ENCODE results near the gene PAPLN. TPM values are rescaled to one million over a fixed set of nuclear protein-coding genes. Genes with fewer than 3 reads are reported as not detected.

PAPLN gene
- total RNA-seq, 2 donors from 2014 or later: 18.4 to 20.1 TPM

- Histone ChIP-seq H3K9me3 (ENCODE audit: control insufficient read depth, low read length) (no peaks in the 10 kb centered on the region), H3K4me3 (ENCODE audit: low read length) (no peak overlapping the region), H3K36me3 (ENCODE audit: control insufficient read depth, insufficient read depth, low read length) (no peaks in the 10 kb centered on the region), H3K27ac (ENCODE audit: low read depth, low read length) (no peak overlapping the region), H3K9ac (ENCODE audit: extremely low read depth, low read length, poor library complexity, severe bottlenecking) (no peak overlapping the region), H3K4me1 (ENCODE audit: control insufficient read depth, insufficient read depth, low read length) (no peaks in the 10 kb centered on the region), H3K27me3 (ENCODE audit: control insufficient read depth, insufficient read depth, low read length, poor library complexity, severe bottlenecking) (no peaks in the 10 kb centered on the region)
- TF ChIP-seq CTCF (conservative IDR thresholded peaks at IDR 0.05): no peak
- H3K4me3 Mint-ChIP-seq: no peak overlapping the region
- DNase-seq: no peak
- no peaks in the 10 kb centered on the region for H3K27me3 Mint-ChIP-seq (ENCODE audit: insufficient read depth)
- peaks cover 4% of the 10 kb centered on the region for H3K36me3 Mint-ChIP-seq (ENCODE audit: low read depth)
- H3K9me3 Mint-ChIP-seq: no peaks in the 10 kb centered on the region
- H3K27ac Mint-ChIP-seq: no peak overlapping the region
- no peaks in the 10 kb centered on the region for H3K4me1 Mint-ChIP-seq
- WGBS, 2 experiments (ENCODE audit: insufficient coverage in 1 of 2, insufficient read length in 1 of 2): 87 to 100% methylated on average over 2 to 10 of the region's 10 CpGs
These were observed 16.0 kb downstream of the PAPLN start for GRCh38 chr14:73253323-73253610.

- no peaks in the 10 kb centered on the region for H3K27me3 ChIP-seq (ENCODE audit: control insufficient read depth, insufficient read depth, low read length, poor library complexity, severe bottlenecking)
- H3K27ac ChIP-seq (ENCODE audit: low read depth, low read length): no peak overlapping the region
- no peak overlapping the region for H3K4me3 ChIP-seq (ENCODE audit: low read length)
- Mint-ChIP-seq H3K27me3 (ENCODE audit: insufficient read depth) (no peaks in the 10 kb centered on the region), H3K4me1 (no peaks in the 10 kb centered on the region), H3K4me3 (no peak overlapping the region), H3K27ac (no peak overlapping the region), H3K9me3 (no peaks in the 10 kb centered on the region), H3K36me3 (ENCODE audit: low read depth) (peaks cover 4% of the 10 kb centered on the region)
- no peaks in the 10 kb centered on the region for H3K4me1 ChIP-seq (ENCODE audit: control insufficient read depth, insufficient read depth, low read length)
- H3K9me3 ChIP-seq (ENCODE audit: control insufficient read depth, low read length): no peaks in the 10 kb centered on the region
- H3K36me3 ChIP-seq (ENCODE audit: control insufficient read depth, insufficient read depth, low read length): no peaks in the 10 kb centered on the region
- no peak overlapping the region for H3K9ac ChIP-seq (ENCODE audit: extremely low read depth, low read length, poor library complexity, severe bottlenecking)
- no peak for DNase-seq
- no peak for TF ChIP-seq CTCF (conservative IDR thresholded peaks at IDR 0.05)
- WGBS, 2 experiments (ENCODE audit: insufficient coverage in 1 of 2, insufficient read length in 1 of 2): 88 to 95% methylated on average over 11 to 12 of the region's 12 CpGs
These were observed 16.4 kb downstream of the PAPLN start for GRCh38 chr14:73253721-73254120.

DNA sequence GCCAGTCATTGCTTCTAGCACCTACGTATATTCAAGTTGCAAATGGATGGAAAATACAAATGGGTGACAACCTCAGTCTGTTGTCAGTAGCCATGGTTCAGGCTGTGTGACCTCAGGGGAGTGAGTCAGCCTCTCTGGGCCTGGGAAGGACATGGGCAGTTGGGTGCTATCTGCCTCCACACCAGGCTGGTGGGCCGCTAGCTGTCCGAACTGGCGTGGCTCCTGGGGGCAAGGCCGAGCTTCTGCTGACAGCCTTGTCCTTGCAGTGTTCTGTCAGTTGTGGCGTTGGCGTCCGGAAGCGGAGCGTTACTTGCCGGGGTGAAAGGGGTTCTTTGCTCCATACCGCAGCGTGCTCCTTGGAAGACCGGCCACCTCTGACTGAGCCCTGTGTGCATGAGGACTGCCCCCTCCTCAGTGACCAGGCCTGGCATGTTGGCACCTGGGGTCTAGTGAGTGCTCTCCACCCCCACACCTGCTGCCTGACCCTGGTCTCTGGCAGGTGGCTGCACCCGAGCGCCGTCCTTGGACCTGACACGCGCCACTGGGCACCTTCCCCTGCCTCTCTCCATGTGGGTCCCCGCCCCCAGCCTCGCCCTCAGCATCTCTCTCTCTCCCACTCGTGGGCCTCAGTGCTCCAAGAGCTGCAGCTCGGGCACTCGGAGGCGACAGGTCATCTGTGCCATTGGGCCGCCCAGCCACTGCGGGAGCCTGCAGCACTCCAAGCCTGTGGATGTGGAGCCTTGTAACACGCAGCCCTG, 17.1 kb downstream of the PAPLN start:
- no peaks in the 10 kb centered on the region for H3K9me3 Mint-ChIP-seq
- Histone ChIP-seq H3K27ac (ENCODE audit: low read depth, low read length) (no peak overlapping the region), H3K9ac (ENCODE audit: extremely low read depth, low read length, poor library complexity, severe bottlenecking) (no peak overlapping the region), H3K36me3 (ENCODE audit: control insufficient read depth, insufficient read depth, low read length) (no peaks in the 10 kb centered on the region), H3K4me1 (ENCODE audit: control insufficient read depth, insufficient read depth, low read length) (no peaks in the 10 kb centered on the region), H3K9me3 (ENCODE audit: control insufficient read depth, low read length) (no peaks in the 10 kb centered on the region), H3K27me3 (ENCODE audit: control insufficient read depth, insufficient read depth, low read length, poor library complexity, severe bottlenecking) (no peaks in the 10 kb centered on the region), H3K4me3 (ENCODE audit: low read length) (no peak overlapping the region)
- no peak for TF ChIP-seq CTCF (conservative IDR thresholded peaks at IDR 0.05)
- no peaks in the 10 kb centered on the region for H3K27me3 Mint-ChIP-seq (ENCODE audit: insufficient read depth)
- no peak overlapping the region for H3K27ac Mint-ChIP-seq
- no peak overlapping the region for H3K4me3 Mint-ChIP-seq
- H3K36me3 Mint-ChIP-seq (ENCODE audit: low read depth): peaks cover 4% of the 10 kb centered on the region
- peak; percentile 43 for DNase-seq
- WGBS, 2 experiments (ENCODE audit: insufficient coverage in 1 of 2, insufficient read length in 1 of 2): 93 to 94% methylated on average over 23 to 28 of the region's 28 CpGs
- no peaks in the 10 kb centered on the region for H3K4me1 Mint-ChIP-seq
